ENCODE measurements around the gene ARGLU1. TPM values are rescaled to one million over a fixed set of nuclear protein-coding genes. Genes with fewer than 3 reads are reported as not detected.

ARGLU1 gene
- total and polyA plus RNA-seq, 9 of the 15 experiments (the other 6 are each of a cell fraction or from before 2014, with no cell fraction given) = 19.3 to 99.9 (median 49.3) TPM

- TF ChIP-seq ZFP30 (CRISPR knock-in tag; IDR thresholded peaks at IDR 0.05; ENCODE audit: borderline replicate concordance) = no peak
- TF ChIP-seq ELF4 (CRISPR knock-in tag; IDR thresholded peaks at IDR 0.05) = no peak
- no peak for TF ChIP-seq ZBTB17 (CRISPR knock-in tag; IDR thresholded peaks at IDR 0.05)
- no peak for TF ChIP-seq SLC30A9 (CRISPR knock-in tag; IDR thresholded peaks at IDR 0.05)
- no peak for TF ChIP-seq KLF10 (CRISPR knock-in tag; IDR thresholded peaks at IDR 0.05)
Observed at GRCh38 chr13:106521095-106521799, 46.7 kb downstream of the ARGLU1 start (continued).

GRCh38 chr13:106520251-106521054, 47.5 kb downstream of the ARGLU1 start:
- no TSS peak for BruUV-seq (replicated peaks)
- Histone ChIP-seq H3K9me3 (replicated peaks; ENCODE audit: control insufficient read depth, insufficient read depth, low read depth, low read length) (no peaks in the 10 kb centered on the region), H3K36me3 (ENCODE audit: control insufficient read depth, insufficient read depth, low read length) (no peaks in the 10 kb centered on the region), H3K4me1 (replicated peaks in 1 of 2; ENCODE audit: control insufficient read depth in 2 of 2, insufficient read depth in 2 of 2, low read length in 2 of 2) (no peaks in the 10 kb centered on the region), H3K9me1 (ENCODE audit: control insufficient read depth, insufficient read depth, low read length) (no peaks in the 10 kb centered on the region), H3K4me2 (ENCODE audit: insufficient read depth, low read length) (no peak overlapping the region), H2AFZ (ENCODE audit: low read depth, low read length) (no peak overlapping the region), H4K20me1 (replicated peaks; ENCODE audit: control insufficient read depth, insufficient read depth, low read length) (no peaks in the 10 kb centered on the region), H3K79me2 (ENCODE audit: control insufficient read depth, insufficient read depth, low read length) (no peaks in the 10 kb centered on the region), H3K27me3 (ENCODE audit: control insufficient read depth in 2 of 2, insufficient read depth in 2 of 2, low read length in 2 of 2) (no peaks in the 10 kb centered on the region), H3K4me3 (no peak overlapping the region), H3K27ac (ENCODE audit: extremely low read depth, low read depth, low read length) (no peak overlapping the region), H3K9ac (ENCODE audit: insufficient read depth in 1 of 2, low read depth in 2 of 2, low read length in 2 of 2) (no peak overlapping the region)
- intact Hi-C loops (cut with micrococcal nuclease) = no loop called here
- WGBS (ENCODE audit: insufficient coverage, low coverage, missing lambda C conversion rate) = 3% methylated on average over 11 of the region's 12 CpGs
- ChIA-PET POLR2A (no interaction called here), CTCF (ENCODE audit: low intra/inter-chr PET ratio) (no interaction called here)
- no peak for FAIRE-seq
- in situ Hi-C loops (cut with MboI) = no loop called here
- no peak for ATAC-seq
- no peak for DNase-seq (ENCODE audit: extremely low read depth in 1 of 4, low spot score in 3 of 4)
- TF ChIP-seq ZZZ3 (IDR thresholded peaks at IDR 0.05) (no peak), MCM2 (IDR thresholded peaks at IDR 0.05; ENCODE audit: low read depth) (no peak), KHSRP (IDR thresholded peaks at IDR 0.05) (no peak), MCM3 (IDR thresholded peaks at IDR 0.05) (no peak), SOX6 (IDR thresholded peaks at IDR 0.05) (no peak), SMAD3 (CRISPR knock-in tag; conservative IDR thresholded peaks at IDR 0.05) (no peak), COPS2 (conservative IDR thresholded peaks at IDR 0.05) (no peak), NR2C2 (CRISPR knock-in tag; IDR thresholded peaks at IDR 0.05) (no peak), NR2C2 (tag; IDR thresholded peaks at IDR 0.05) (no peak), GTF2B (IDR thresholded peaks at IDR 0.05; ENCODE audit: extremely low read depth, insufficient read length) (no peak)
- TF ChIP-seq, protein P1, sequence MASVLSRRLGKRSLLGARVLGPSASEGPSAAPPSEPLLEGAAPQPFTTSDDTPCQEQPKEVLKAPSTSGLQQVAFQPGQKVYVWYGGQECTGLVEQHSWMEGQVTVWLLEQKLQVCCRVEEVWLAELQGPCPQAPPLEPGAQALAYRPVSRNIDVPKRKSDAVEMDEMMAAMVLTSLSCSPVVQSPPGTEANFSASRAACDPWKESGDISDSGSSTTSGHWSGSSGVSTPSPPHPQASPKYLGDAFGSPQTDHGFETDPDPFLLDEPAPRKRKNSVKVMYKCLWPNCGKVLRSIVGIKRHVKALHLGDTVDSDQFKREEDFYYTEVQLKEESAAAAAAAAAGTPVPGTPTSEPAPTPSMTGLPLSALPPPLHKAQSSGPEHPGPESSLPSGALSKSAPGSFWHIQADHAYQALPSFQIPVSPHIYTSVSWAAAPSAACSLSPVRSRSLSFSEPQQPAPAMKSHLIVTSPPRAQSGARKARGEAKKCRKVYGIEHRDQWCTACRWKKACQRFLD (CRISPR knock-in tag; IDR thresholded peaks at IDR 0.05) = no peak
- TF ChIP-seq, protein P2, sequence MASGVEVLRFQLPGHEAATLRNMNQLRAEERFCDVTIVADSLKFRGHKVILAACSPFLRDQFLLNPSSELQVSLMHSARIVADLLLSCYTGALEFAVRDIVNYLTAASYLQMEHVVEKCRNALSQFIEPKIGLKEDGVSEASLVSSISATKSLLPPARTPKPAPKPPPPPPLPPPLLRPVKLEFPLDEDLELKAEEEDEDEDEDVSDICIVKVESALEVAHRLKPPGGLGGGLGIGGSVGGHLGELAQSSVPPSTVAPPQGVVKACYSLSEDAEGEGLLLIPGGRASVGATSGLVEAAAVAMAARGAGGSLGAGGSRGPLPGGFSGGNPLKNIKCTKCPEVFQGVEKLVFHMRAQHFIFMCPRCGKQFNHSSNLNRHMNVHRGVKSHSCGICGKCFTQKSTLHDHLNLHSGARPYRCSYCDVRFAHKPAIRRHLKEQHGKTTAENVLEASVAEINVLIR (CRISPR knock-in tag; IDR thresholded peaks at IDR 0.05) = no peak
